Embryonic facial prominence (tissue), 1 donor: ENCODE results near the gene METAP1D.
"Not testable (repeated sequence)": the region's sequence is repeated elsewhere in the genome, so short reads cannot be mapped to it uniquely, and the experiment has no call there.

Source experiments
- DNase-seq: peaks from one replicate; pipeline ENCODE4 v3.0.0-alpha.2; 2016; ENCODE audit errors: extremely low spot score

The METAP1D gene

GRCh38 chr2:171996021-171996420, 3.7 kb upstream of the METAP1D start:
- no peak for DNase-seq

- DNase-seq: not testable (repeated sequence)
Observed at GRCh38 chr2:171997031-171997430, 2.7 kb upstream of the METAP1D start.

DNA sequence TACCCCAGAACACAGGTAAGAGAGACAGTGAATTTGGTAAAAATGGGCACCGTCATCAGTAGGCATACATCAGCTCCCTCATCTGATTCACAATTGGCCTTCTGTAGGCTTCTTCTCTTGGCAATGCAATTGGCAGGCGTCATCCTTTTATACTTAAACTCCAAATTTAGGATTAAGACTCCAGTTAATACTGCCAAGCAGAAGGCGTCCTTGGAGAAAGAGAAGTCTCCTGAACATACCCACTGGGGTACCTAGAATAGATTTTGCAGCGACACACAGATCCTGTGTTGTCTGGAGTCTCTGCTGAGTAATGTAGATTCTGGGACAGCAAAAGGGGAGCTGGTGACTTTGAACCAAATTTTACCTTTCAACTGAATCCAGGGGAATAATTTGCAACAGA, 592 bp upstream of the METAP1D start:
- no peak for DNase-seq

DNA sequence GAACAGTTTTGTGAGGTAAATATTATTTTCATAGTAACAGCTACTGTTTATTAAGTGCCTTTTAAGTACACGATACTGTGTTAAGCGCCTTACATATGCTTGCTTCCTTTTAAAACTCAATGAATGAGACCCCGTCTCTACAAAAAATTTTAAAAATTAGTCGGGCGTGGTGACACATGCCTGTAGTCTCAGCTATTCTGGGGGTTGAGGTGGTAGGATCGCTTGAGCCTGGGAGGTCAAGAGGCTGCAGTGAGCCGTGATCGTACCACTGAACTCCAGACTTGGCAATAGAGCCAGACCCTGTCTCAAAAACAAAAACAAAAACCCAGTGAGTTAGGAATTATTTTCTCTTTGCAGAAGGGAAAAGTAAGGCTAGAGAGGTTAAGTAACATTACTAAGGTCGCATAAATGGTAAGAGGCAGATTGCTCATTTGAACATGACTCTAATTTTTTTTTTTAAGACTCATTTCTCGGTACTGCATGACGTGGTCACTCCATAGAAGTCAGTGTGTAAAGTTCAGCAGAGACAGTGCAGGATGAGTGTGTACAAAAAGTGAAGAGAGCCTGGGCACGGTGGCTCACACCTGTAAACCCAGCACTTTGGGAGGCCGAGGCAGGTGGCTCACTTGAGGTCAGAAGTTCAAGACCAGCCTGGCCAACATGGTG, 1.1 kb downstream of the METAP1D start:
- DNase-seq: no peak

GRCh38 chr2:172007372-172007771, 7.6 kb downstream of the METAP1D start:
- no peak for DNase-seq

- no peak for DNase-seq
Observed at GRCh38 chr2:172009823-172010222, 10.1 kb downstream of the METAP1D start.

GRCh38 chr2:172011812-172012575, 12.2 kb downstream of the METAP1D start:
- DNase-seq: no peak

DNA sequence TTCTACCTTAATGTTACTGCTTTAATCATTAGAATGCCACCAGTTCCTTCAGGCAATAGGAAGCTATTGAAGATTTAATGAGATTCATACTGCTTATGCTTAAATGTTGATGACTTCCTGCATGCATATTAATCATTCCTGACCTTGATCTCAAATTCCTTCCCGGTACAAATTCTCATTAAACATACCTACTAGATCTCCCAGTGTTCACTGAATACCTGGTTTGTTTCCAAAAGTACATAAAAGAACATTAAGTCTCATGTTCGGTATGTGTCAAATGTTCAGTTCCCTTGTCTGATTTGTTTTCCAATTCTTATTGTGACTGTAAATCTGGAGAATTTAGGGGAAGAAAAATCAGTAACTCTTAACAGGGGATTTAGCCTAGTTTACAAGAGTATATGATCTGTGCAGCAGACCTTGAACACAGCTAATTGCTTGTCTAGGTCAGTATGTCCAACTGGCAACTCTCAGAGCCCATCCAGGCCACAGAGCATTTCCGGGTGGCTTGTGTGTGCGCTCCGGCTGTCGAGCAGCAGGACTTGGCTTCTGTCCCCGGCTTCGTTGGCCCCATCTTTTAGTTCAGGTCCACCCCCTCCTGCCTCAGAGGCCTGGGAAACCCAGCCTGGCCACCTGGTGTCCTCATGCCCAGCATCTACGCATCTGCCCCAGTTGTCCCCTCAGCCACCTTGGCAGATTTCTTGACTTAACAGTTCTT, 13.1 kb downstream of the METAP1D start:
- DNase-seq: no peak

DNA sequence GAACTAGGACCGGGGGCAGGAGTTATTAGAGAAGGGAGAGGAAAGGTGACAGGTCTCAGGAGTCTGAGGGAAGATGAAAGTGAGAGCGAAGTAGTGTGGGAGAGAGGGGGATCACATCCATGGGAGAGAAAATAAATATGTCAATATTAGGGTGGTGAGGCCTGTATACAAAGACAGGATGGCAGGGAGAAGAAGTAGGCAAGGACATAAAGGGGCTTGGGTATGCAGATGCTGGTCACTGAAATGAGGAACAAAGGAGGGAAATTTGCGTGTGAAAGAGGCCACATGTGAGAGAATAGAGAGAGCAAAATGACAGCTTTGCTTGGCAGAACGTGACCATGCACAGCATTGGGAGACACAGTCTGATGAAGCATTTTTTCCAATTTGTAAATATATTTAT, 13.6 kb downstream of the METAP1D start:
- DNase-seq: no peak

GRCh38 chr2:172021074-172021931, 21.6 kb downstream of the METAP1D start:
- DNase-seq: no peak

DNA sequence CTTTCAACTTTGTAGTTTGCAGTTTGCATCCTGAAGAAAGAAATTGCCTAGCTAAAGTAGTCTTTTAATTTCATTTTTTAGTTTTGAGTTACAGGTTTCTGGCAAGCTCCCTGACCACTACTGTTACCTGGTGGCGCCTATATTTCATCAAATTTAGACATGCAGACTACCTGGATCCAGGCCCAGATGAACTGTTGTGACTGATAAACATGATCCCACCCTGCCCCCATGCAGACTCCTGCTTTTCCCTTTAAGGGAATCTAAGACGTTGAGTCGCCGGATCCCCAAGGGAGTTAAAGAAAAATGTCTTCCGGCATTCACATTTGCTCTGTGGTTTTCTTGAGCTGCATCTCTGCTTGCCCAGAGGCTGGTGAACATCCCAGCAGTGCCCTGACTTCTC, 22.2 kb downstream of the METAP1D start:
- DNase-seq: no peak

DNA sequence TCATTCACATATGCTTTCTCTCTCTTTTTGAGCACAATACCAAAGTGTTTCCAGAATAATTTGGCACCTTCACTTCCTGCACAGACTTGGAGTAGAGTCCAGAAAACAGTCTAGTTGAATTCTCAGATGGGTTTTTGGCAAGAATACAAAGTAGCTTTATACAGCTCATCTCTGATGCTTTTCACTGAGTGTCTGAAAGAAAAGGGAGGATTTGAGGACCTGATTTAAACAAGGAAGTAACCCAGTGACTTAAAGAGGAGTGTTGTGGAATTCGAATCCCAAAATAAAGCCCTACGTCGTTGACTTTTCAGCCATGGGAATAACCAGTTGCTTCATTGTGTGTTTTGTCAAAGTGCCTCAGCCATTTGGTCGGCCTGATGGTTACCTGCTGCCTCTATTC, 31.8 kb downstream of the METAP1D start:
- no peak for DNase-seq

- DNase-seq: no peak
Observed at GRCh38 chr2:172038121-172038520, 38.4 kb downstream of the METAP1D start.

DNA sequence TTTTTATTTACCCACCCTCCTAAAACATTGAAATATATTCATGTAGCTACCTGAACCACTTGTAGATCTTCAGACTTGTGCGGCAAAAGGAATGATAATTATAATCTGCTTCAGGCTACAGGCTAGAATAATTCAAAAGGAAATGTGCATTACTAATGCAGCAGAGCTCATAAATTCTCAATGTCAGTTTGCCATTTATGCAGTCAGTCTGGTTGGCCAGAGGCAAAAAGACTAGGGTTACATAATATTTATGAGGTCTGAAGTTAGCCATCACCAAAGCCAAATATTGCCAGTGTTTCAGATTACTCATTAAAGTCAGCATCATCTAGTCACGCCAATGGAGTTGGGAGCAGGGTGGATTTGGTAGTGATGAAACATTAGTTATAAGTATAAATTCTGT, 38.9 kb downstream of the METAP1D start:
- no peak for DNase-seq

- DNase-seq: no peak
Observed at GRCh38 chr2:172039011-172039704, 39.4 kb downstream of the METAP1D start.

GRCh38 chr2:172040311-172040710, 40.6 kb downstream of the METAP1D start:
- DNase-seq: no peak

DNA sequence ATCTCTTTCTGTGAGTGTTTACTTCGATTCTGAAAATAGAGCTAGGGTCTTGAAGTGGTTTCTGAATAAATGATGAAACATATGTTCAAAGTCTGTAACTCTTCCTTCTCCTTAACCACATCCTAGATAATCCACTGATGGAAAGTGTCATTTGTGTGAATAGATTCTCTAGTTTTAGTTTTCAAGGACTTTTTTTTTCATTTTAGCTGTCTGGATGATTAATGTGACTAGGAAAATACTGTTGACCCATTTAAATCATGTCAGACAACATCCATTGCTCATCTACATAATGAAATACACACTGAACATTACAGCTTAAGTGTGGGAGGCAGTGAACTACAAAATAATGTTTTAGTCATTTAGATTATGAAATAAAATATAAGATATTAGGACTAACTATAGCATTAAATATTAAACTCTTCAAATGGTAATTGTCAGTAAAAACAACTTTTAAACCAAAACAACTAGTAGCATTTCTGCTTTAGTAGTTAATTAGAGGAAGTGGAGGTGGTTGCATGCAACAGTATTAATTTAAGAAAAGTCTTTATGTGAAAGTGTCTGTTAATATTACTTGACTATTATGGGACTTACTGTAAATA, 46.4 kb downstream of the METAP1D start:
- DNase-seq: no peak

DNA sequence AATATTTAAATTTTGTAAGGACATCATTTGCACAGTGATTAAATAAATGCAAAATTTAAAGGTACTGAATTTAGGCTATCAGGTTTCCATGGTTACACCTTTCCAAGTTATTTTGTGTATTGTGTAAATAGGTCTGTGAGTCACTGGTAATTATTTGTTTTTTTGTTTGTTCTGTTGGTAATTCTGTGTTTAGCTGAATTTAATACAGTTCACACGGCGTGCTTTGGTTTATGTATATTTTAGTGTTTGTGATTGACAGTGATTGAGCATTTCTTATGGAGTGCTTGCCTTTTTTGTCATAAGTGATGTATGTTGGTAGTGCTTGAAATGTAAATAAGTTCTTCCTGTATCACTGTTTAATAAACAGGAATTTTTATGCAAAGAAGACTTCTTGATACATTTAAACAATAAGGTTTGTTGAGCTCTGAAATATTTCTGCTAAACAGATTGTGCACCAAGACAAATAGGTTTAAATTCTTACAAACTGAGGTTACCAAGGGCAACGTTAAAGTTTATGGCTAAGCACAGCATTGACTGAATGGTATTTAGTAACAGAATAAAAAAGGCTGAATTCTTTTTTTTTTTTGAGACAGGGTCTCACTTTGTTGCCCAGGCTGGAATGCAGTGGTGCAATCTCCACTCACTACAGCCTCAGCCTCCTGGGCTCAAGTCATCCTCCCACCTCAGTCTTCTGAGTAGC, 47.3 kb downstream of the METAP1D start:
- no peak for DNase-seq

GRCh38 chr2:172047566-172048507, 48.1 kb downstream of the METAP1D start:
- no peak for DNase-seq
